ENCODE data around the gene DYRK2. TPM values are rescaled to one million over a fixed set of nuclear protein-coding genes. Genes with fewer than 3 reads are reported as not detected.
A peak's percentile ranks its signal among the peaks of the same experiment; 100 is the strongest.

The DYRK2 gene
- total RNA-seq, 2 experiments from 2014 or later, result 66.4 to 69.8 TPM

DNA sequence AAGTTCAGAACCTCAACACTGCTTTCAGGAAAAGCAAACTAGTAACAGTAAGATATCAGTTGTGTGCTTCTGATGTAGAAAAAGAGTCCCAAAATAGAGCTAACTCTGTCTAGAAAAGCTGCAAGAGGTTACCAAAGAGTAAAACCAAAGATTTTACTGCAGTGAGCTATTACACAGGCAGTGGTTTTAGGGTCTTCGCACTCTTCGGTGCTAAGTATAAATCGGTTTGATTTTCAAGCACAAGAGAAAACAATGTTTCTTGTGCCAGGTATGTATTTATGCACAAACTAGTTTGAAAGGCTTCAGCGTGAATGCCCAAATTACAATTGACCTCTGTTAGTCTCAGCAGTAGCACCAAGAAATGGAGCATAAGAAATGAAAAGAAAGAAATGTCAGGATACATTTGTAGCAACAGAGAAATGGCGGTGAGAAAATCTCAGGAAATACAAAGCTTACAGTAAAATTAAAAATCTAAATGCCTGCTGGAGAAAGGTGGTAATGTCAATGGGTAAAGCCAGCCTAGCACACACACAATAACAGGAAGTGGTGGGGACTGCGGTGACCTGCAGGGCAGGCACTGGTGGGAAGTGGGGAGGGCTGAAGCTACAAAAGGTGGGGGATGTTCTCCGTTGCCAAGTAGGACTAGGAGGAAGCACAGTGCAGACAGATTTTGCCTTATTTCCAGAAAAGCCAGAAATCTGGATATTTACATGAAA lies 18.0 kb upstream of the DYRK2 start:
- peak overlapping the region; percentile 57 for H3K4me3 Mint-ChIP-seq
- peak; percentile 94 for DNase-seq
- peak overlapping the region; percentile 94 for H3K27ac Mint-ChIP-seq
- peaks cover 8% of the 10 kb centered on the region for H3K27me3 Mint-ChIP-seq
- H3K4me1 Mint-ChIP-seq, result peaks cover 65% of the 10 kb centered on the region
- H3K36me3 Mint-ChIP-seq (ENCODE audit: low read depth), result peaks cover 39% of the 10 kb centered on the region
- H3K9me3 Mint-ChIP-seq, result peaks cover 30% of the 10 kb centered on the region
- POLR2A ChIA-PET, result interaction anchor here (0.9 kb wide), 1 partner anchor 36 kb away, joined by 3 read pairs; no protein-coding TSS in a partner anchor
- CTCF ChIA-PET, result interaction anchor here (0.6 to 1.5 kb wide), 12 partner anchors 9 to 153 kb away, joined by 3 to 8 read pairs (median 4); partner anchors contain the start of gene DYRK2

DNA sequence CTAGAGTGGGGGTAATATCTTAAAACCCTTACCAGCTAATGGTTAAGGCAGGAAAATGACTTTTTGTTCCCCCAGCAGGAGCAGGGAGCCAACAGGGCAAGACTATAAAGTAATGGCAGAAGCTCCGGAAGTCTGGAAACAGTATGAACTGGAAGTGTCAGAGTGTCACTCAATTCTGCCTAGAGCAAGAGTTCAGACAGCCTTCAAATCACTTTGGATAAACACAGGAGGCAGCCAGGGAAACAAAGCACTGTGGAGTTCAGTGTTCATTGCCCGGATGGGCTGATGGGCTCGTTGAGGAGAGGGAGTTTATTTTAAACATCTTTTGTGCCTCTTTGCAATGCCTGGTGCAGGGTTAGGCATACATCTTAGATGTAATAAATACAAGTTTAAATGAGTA lies 16.5 kb upstream of the DYRK2 start:
- no peak overlapping the region for H3K27ac Mint-ChIP-seq
- DNase-seq, result no peak
- H3K4me3 Mint-ChIP-seq, result no peak overlapping the region
- H3K27me3 Mint-ChIP-seq, result peaks cover 8% of the 10 kb centered on the region
- ChIA-PET POLR2A (no interaction called here), CTCF (no interaction called here)
- H3K36me3 Mint-ChIP-seq (ENCODE audit: low read depth), result peaks cover 36% of the 10 kb centered on the region
- H3K4me1 Mint-ChIP-seq, result peaks cover 61% of the 10 kb centered on the region
- peaks cover 30% of the 10 kb centered on the region for H3K9me3 Mint-ChIP-seq

- H3K4me3 Mint-ChIP-seq, result no peak overlapping the region
- H3K36me3 Mint-ChIP-seq (ENCODE audit: low read depth), result peaks cover 36% of the 10 kb centered on the region
- H3K27me3 Mint-ChIP-seq, result peaks cover 8% of the 10 kb centered on the region
- DNase-seq, result no peak
- ChIA-PET POLR2A (no interaction called here), CTCF (interaction anchor here (0.7 to 1.8 kb wide), 4 partner anchors 10 to 78 kb away, joined by 3 to 6 read pairs (median 4); partner anchors contain the start of gene DYRK2)
- H3K4me1 Mint-ChIP-seq, result peaks cover 58% of the 10 kb centered on the region
- H3K9me3 Mint-ChIP-seq, result peaks cover 31% of the 10 kb centered on the region
- H3K27ac Mint-ChIP-seq, result no peak overlapping the region
These were observed 15.4 kb upstream of the DYRK2 start for GRCh38 chr12:67633024-67633610.

DNA sequence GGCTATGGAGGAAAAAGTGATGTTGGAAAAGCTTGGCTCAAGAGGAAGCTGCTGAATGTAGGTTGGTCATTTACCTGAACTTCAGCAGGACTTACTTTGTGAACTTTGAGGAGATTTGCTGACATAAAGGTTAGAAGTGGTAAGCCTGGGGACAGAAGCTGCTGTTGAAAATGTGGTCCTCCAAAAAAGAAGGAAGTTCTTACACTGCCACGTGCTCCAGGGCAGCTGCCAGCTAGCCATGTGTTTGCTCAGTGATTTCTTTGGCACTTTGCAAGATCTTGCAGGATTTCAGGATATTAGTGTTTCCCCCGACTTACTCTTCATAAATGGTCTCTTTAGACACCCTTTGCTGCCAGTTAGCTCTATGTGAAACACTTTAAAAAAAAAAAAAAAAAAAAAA lies 14.8 kb upstream of the DYRK2 start:
- DNase-seq, result no peak
- H3K4me3 Mint-ChIP-seq, result no peak overlapping the region
- peaks cover 55% of the 10 kb centered on the region for H3K4me1 Mint-ChIP-seq
- H3K36me3 Mint-ChIP-seq (ENCODE audit: low read depth), result peaks cover 32% of the 10 kb centered on the region
- ChIA-PET POLR2A (no interaction called here), CTCF (interaction anchor here (1.0 to 1.8 kb wide), 4 partner anchors 9 to 17 kb away, joined by 3 to 6 read pairs (median 6); partner anchors contain the start of gene DYRK2)
- H3K27ac Mint-ChIP-seq, result no peak overlapping the region
- peaks cover 8% of the 10 kb centered on the region for H3K27me3 Mint-ChIP-seq
- H3K9me3 Mint-ChIP-seq, result peaks cover 25% of the 10 kb centered on the region

DNA sequence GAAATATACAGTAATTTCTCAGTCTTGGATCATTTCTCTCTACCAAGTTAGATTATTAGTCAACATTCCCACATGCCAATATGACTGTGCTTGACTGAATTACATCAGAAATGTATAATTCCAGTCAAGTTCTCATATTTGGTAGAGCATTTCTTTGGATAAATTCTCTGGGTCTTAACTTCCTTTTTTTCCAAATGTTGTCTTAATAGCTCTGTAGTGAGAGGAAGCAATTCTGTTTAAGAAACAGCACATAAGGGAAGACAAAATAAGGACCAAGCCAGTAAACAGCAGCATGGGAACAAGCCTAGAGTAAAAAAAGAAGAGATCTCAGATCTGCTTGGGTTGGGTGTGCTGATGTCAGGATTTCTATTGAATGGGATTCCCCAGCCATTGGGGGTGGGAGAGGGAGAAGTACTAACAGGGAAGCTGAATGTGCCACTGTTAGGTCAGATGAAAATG lies 14.2 kb upstream of the DYRK2 start:
- DNase-seq, result no peak
- Mint-ChIP-seq H3K27me3 (peaks cover 8% of the 10 kb centered on the region), H3K36me3 (ENCODE audit: low read depth) (peaks cover 27% of the 10 kb centered on the region), H3K4me3 (no peak overlapping the region), H3K27ac (no peak overlapping the region), H3K9me3 (peaks cover 21% of the 10 kb centered on the region), H3K4me1 (peaks cover 51% of the 10 kb centered on the region)
- ChIA-PET POLR2A (no interaction called here), CTCF (interaction anchor here (1.1 to 1.8 kb wide), 4 partner anchors 9 to 16 kb away, joined by 4 to 6 read pairs (median 6); partner anchors contain the start of gene DYRK2)

- peaks cover 13% of the 10 kb centered on the region for H3K9me3 Mint-ChIP-seq
- peaks cover 18% of the 10 kb centered on the region for H3K4me1 Mint-ChIP-seq
- POLR2A ChIA-PET, result no interaction called here
- CTCF ChIA-PET, result no interaction called here
- no peak overlapping the region for H3K27ac Mint-ChIP-seq
- DNase-seq, result no peak
- no peak overlapping the region for H3K4me3 Mint-ChIP-seq
- peaks cover 7% of the 10 kb centered on the region for H3K27me3 Mint-ChIP-seq
- H3K36me3 Mint-ChIP-seq (ENCODE audit: low read depth), result peaks cover 14% of the 10 kb centered on the region
These were observed 10.8 kb upstream of the DYRK2 start for GRCh38 chr12:67637718-67638117.

DNA sequence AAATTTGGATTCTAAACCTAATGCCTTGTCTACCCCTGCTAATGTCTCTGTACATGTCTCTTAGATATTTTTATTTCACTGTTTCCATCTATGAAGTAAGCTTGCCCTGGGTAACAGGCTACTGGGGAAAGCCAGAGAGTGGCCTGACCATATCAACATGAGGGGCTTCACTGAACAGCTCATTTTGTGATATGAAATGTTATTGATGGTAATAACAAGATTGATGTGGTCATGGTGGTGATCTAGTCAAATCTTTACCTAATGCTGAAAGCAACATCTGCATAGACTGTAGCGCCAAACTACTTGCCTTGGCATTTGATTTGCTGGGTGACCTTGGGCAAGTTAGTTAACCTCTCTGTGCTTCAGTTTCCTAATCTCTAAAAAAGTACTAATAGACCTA lies 9.9 kb upstream of the DYRK2 start:
- peaks cover 8% of the 10 kb centered on the region for H3K9me3 Mint-ChIP-seq
- ChIA-PET CTCF (interaction anchor here (1.6 kb wide), 1 partner anchor 9 kb away, joined by 5 read pairs; the partner anchor contains the start of gene DYRK2), POLR2A (no interaction called here)
- peaks cover 7% of the 10 kb centered on the region for H3K36me3 Mint-ChIP-seq (ENCODE audit: low read depth)
- no peak overlapping the region for H3K27ac Mint-ChIP-seq
- H3K27me3 Mint-ChIP-seq, result peaks cover 2% of the 10 kb centered on the region
- DNase-seq, result no peak
- no peak overlapping the region for H3K4me3 Mint-ChIP-seq
- peaks cover 10% of the 10 kb centered on the region for H3K4me1 Mint-ChIP-seq

GRCh38 chr12:67640863-67641262 lies 7.7 kb upstream of the DYRK2 start:
- ChIA-PET POLR2A (no interaction called here), CTCF (interaction anchor here (1.0 kb wide), 1 partner anchor 62 kb away, joined by 3 read pairs; no protein-coding TSS in a partner anchor)
- Mint-ChIP-seq H3K27ac (no peak overlapping the region), H3K4me1 (no peaks in the 10 kb centered on the region), H3K27me3 (peaks cover 4% of the 10 kb centered on the region), H3K4me3 (no peak overlapping the region), H3K36me3 (ENCODE audit: low read depth) (peaks cover 4% of the 10 kb centered on the region), H3K9me3 (peaks cover 6% of the 10 kb centered on the region)
- no peak for DNase-seq

GRCh38 chr12:67645126-67645525 lies 3.4 kb upstream of the DYRK2 start:
- DNase-seq, result no peak
- no peak overlapping the region for H3K27ac Mint-ChIP-seq
- ChIA-PET POLR2A (no interaction called here), CTCF (no interaction called here)
- peaks cover 4% of the 10 kb centered on the region for H3K27me3 Mint-ChIP-seq
- peaks cover 4% of the 10 kb centered on the region for H3K9me3 Mint-ChIP-seq
- peaks cover 15% of the 10 kb centered on the region for H3K4me1 Mint-ChIP-seq
- H3K4me3 Mint-ChIP-seq, result no peak overlapping the region
- H3K36me3 Mint-ChIP-seq (ENCODE audit: low read depth), result peaks cover 6% of the 10 kb centered on the region

DNA sequence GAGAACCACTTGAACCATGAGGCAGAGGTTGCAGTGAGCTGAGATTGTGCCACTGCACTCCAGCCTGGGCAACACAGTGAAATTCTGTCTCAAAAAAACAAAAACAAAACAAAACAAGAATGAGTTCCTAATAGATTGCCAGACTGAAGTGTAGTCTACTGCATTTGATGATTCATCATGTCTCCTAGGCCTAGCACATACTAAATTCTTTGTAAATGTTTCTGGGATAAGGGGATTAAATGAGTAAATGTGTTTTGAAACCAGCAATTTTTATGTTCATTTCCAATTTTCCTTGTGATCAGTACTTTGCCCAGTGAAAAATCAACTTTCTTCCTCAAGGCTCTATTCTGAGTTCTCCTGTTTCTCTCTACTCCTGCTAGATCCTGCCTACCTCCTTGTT lies 2.9 kb upstream of the DYRK2 start:
- no peak for DNase-seq
- H3K9me3 Mint-ChIP-seq, result peaks cover 4% of the 10 kb centered on the region
- peaks cover 4% of the 10 kb centered on the region for H3K27me3 Mint-ChIP-seq
- CTCF ChIA-PET, result no interaction called here
- peaks cover 20% of the 10 kb centered on the region for H3K4me1 Mint-ChIP-seq
- POLR2A ChIA-PET, result no interaction called here
- peak overlapping the region; percentile 31 for H3K27ac Mint-ChIP-seq
- H3K36me3 Mint-ChIP-seq (ENCODE audit: low read depth), result peaks cover 11% of the 10 kb centered on the region
- no peak overlapping the region for H3K4me3 Mint-ChIP-seq

DNA sequence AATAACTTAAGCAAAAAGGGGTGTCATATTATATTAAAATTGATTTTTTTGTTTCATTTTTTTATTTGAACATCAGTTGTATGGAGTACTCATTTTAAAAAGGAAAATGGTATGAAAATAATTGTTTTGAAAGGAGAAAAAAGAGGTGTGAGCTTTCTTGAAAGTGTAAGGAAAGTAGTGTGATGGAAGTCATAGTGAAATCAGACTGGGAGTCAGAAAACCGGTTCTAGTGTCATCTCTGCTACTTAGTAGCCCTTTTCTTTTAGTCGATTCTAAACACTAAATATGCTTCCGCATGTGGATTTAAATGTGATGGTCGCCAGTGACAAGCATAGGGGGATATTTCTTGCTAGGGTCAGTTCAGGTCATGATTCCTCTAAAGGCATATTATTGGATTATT lies 1.8 kb upstream of the DYRK2 start:
- ChIA-PET POLR2A (no interaction called here), CTCF (interaction anchor here (1.2 kb wide), 1 partner anchor 16 kb away, joined by 4 read pairs; no protein-coding TSS in a partner anchor)
- no peak overlapping the region for H3K27ac Mint-ChIP-seq
- H3K27me3 Mint-ChIP-seq, result peaks cover 4% of the 10 kb centered on the region
- peaks cover 31% of the 10 kb centered on the region for H3K4me1 Mint-ChIP-seq
- peaks cover 22% of the 10 kb centered on the region for H3K36me3 Mint-ChIP-seq (ENCODE audit: low read depth)
- H3K4me3 Mint-ChIP-seq, result no peak overlapping the region
- H3K9me3 Mint-ChIP-seq, result peaks cover 4% of the 10 kb centered on the region
- DNase-seq, result no peak

- POLR2A ChIA-PET, result no interaction called here
- no peak for DNase-seq
- Mint-ChIP-seq H3K4me3 (peak overlapping the region; percentile 92), H3K36me3 (ENCODE audit: low read depth) (peaks cover 22% of the 10 kb centered on the region), H3K27ac (peak overlapping the region; percentile 95), H3K27me3 (peaks cover 4% of the 10 kb centered on the region), H3K9me3 (peaks cover 4% of the 10 kb centered on the region), H3K4me1 (peaks cover 32% of the 10 kb centered on the region)
- CTCF ChIA-PET, result interaction anchor here (1.1 to 1.5 kb wide), 6 partner anchors 8 to 17 kb away, joined by 3 to 7 read pairs (median 4); no protein-coding TSS in a partner anchor
These were observed 1.3 kb upstream of the DYRK2 start for GRCh38 chr12:67647181-67647798.

Data from activated CD4-positive, alpha-beta T cell treated with anti-CD3 and anti-CD28 coated beads, Interleukin-2, amount 10 ng/mL, durations not matched to agents 7 days and 5 days (primary cell).